Activated T-cell treated with anti-CD3 and anti-CD28 coated beads for 48 hours (primary cell): Measurements from ENCODE around the gene RIPK1.
"Not testable (repeated sequence)": the region's sequence is repeated elsewhere in the genome, so short reads cannot be mapped to it uniquely, and the experiment has no call there.

Source experiments
- DNase-seq: peaks from one replicate; pipeline ENCODE4 v3.0.0-alpha.2; 2020; ENCODE audit warnings: low read depth

The RIPK1 gene

DNA sequence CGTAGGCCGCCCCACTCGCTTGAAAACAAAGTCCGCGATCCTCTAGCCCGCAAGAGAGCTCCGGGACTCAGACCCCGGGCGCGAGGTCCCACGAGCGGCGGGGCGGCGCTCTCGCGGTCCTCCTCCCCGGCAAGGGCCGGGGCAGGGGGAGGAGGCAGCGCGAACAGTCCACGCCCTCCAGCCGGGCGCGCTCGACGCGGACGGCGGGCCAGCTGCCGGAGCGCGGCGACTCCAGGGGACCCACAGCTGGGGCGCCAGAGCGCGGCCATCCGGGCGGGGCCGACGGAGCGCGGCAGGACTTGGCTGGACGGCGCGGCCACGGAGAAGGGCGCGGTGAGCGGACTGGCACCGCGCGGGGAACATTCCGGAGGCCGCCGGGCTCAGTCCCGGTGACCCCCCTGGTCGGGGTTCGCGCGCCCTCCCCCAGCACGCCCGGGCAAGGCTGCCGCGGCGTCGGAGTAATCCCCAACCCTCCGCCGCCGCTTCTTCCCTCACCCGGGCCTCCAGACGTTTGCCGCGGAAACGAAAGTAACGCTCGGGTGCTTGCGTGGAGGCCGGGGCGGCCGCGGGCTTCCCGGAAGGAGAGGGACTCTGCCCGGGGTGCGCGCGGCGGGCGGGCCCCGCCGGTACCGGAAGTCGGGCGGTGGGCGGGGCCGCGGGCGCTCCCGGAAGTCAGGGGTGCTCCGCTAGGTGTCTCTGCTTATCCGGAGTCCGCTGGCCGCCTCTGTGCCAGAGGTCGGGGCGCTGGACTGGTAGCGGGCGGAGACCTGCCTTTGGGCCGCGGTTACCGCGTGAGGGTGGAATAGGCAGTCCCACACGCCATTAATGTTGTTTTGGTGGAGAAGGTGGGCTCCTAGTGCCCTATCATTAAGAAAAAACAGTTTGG is at the start of gene RIPK1:
Gene RIPK1, plus strand, starts transcription at position 166 of the 886 bp plus-strand sequence. CDS start 8,330 bp downstream, outside the sequence.
- peak; percentile 96 for DNase-seq

DNA sequence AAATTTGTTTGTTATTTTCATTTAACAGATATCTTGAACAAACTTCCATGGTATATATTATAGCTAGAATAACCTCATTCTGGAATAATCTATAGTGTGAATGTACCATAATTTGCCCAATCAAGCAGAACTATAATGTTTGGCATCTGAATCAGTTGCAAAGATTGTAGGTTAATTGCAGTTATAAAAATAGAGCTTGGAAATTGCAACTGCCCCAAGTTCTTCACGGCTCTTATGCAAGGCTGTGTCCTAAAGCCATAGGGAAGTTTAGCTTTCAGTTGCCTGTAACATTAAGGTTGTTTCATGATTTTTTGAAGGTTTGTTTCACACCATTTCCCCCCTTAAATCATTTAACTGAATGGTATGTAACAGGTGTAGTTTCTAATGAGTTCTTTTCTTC is 49.2 kb upstream of the RIPK1 start:
- no peak for DNase-seq

DNA sequence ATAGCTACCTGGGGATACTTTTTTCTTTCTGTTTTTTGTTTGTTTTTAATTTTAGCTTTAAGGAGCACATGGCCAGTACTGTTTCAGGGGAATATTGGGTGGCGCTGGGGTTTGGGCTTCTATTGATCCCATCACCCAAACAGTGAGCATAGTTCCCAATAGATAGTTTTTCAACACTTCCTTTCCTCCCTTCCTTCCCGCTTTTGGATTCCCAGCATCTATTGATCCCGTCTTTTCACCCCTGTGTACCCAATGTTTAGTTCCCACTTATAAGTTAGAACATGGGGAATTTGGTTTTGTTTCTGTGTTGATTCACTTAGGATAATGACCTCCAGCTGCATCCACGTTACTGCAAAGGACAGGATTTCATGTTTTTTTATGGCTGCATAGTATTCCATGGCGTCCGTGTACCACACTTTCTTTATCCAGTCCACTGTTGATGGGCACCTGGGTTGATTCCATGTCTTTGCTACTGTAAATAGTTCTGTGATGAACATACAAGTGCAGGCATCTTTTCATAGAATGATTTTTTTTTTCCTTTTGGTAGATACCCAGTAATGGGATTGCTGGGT is 48.5 kb upstream of the RIPK1 start:
- DNase-seq, result no peak

DNA sequence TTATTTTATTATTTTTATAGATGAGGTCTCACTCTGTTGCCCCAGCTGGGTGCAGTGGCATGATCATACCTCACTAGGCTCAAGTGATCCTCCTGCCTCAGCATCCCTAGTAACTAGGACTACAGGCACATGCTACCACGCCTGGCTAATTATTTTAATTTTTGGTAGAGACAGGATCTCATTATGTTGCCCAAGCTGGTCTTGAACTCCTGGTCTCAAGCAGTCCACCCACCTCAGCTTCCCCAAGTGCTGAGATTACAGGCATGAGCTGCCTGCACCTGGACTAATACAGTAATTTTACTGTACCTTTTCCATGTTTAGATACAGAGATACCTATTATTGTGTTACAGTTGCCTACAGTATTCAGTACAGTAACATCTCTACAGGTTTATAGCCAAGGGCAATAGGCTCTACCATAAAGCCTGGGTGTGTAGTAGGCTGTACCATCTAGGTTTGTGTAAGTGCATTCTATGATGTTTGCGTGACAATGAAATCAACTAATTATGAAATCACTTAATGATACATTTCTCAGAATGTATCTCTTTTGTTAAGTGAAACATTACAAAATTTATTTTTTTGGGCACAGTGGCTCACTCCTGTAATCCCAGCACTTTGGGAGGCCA is 47.2 kb upstream of the RIPK1 start:
- not testable (repeated sequence) for DNase-seq

DNA sequence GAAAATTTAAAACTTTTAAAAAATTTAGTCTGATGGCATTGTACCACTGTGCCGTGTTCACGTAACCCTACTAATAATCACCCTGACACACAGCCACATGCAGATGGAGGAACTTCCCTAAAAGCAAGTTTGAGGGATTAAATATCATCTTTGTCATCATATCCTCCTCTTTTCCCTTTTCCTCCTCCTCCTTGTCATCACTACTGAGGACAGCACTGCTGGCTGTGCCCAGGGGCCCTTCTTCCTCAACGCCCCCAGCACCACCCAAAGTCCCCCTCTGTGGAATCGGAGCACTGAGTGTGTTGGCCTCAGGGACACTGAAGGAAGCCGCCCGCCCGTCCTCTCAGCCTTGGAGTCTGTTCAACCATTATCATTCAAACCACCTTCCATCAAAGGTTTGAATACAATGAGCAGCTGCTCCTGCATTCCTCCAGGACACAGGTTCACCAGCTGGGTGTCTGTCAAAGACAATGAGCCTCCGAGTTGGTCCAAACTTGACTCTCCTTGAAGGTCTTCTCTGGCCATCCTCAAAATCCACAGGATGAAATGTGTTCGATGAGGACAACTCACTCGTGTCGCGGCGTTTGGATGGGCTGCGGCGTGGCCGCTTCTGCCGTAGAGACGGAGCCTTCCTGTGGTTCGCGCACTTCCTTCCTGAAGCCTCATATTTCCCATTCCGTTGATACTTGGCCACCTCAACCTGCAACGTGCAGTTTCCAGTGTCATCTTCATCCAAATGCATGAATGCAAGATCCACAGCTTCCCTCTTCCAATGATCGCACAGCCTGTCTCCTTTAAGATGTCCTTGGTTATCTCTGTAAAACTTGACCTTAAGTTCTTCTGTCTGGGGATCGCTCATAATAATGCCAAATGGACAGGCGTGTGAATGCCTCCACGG is 45.3 kb upstream of the RIPK1 start:
- peak; percentile 25 for DNase-seq

DNA sequence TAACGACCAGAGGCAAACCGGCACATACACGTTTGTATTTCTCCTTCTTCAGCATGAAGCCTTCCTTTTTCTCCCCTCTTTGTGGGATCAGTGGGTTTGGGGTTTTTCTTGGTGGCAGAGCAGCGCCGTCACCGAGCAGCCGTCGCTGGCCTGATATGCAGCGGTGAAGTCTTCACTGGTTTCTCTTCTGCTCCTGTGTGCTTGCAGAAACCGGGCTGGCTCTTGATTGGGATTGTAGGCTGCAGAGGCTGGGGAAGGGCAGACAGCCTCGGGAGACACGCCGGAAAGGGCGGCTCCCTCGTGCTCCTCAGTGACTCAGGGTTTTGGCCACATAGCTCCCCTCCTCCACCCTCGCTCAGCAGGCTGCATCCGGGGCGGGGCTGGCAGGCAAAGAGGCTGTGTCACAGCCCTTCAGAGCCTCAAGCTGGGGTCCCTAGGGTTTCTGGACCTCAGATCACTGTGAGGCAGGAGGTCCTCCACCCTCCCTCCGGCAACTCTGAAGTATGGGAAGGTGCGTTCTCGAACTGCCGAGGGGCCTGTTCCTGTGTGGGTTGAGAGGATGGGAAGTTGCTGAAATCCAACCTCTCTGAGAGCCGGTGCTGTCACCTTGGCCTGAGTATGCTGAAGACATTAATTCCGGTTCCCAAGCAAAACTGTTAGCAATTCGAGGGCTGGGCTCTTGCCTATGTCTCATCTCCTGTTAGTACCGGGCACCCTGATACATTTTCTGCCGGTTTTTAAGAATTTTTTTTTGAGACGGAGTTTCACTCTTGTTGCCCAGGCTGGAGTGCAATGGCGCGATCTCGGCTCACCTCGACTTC is 44.4 kb upstream of the RIPK1 start:
- DNase-seq, result peak; percentile 89

DNA sequence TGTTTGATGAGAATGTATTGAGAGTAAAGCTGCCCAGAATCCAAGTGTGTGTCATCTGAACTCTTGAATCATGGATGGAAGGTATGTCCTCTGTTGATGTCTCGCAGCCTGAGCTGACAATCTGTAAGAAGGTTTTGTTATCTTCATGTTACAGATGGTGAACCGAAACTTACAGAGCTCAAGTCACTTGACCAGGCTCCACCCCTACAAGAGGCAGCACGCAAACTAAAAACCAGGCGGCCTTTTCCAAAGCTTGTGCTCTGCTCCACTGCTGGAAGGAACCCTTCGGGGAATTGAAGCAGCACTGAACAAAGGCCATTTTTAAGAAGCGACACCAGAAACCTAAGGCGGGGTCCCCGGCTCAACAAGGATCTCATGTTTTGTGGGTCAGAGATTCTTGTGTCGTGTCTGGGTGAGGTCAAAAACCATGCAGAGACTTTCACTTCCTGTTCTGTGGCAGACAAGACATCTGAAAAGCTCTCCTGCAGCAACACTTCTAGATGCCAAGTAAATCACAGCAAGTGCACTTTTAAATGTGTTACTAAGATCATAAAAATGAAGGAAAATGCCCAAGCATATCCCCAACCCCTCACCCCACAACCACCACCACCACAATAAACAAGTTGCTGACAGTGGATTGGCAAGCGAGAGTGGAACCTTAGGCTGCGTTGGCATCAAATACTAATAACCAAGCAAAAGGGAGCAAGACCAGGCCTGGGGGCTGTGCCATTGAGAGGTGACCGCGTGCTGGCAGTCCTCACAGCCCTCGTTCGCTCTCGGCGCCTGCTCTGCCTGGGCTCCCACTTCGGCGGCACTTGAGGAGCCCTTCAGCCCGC is 41.3 kb upstream of the RIPK1 start:
- DNase-seq, result no peak

DNA sequence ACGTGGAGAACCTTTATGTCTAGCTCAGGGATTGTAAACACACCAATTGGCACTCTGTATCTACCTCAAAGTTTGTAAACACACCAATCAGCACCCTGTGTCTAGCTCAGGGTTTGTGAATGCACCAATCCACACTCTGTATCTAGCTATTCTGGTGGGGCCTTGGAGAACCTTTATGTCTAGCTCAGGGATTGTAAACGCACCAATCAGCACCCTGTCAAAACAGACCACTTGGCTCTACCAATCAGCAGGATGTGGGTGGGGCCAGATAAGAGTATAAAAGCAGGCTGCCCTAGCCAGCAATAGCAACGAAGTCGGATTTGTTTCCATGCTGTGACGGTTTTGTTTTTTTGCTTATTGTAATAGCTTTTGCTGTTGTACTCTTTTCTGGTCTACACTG is 40.1 kb upstream of the RIPK1 start:
- DNase-seq, result not testable (repeated sequence)

DNA sequence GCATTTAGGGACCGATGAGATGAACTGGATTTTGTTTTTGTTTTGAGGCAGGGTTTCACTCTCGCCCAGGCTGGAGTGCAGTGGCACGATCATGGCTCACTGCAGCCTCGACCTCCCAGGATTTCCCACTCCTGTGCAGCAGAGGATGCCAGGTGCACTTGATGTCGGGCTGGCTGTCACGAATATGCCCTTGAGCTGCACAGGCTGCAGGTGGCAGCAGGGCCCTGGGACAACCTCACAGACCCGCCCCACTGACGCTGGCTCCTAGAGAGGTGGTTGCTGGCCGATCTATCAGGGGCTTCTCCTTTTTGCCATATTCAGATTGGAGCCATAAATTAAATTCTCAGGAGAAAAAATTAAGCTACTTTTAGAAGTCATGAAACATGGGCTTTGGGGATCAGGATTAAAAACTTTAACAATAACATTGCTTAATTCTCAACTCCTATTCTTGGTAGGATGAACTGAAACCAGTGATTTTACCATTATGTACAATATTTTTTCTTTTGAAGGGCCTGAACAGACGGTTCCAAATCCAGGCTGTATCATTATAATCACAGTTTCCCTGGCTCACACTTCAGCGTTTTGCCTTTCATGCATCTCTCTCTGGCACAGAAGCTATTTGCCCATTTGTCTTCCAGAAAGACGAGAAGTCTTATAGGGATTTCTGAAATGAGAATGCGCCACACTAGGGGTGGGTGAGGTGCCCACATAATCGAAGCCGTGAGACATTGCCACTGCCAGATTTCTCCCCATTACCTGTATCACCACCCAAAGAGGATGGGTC is 36.2 kb upstream of the RIPK1 start:
- no peak for DNase-seq

DNA sequence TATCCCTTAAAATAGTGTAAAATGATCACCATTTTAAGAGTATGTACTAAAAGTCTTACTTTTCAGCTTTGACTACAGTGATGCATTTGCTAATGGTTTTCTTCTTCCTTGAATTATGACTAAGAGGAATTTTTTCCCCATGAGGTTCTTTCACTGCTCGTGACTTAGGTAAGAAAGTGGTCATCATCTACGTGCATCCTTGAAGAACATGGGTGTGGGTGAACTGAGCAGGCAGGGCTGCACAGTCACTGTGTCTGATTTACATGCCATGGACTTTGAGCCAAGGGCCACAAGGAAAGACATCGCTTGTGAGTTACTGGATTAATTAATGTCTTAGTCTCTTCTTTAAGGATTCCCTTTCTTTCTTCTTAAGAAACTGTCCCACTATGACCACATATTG is 35.3 kb upstream of the RIPK1 start:
- no peak for DNase-seq

DNA sequence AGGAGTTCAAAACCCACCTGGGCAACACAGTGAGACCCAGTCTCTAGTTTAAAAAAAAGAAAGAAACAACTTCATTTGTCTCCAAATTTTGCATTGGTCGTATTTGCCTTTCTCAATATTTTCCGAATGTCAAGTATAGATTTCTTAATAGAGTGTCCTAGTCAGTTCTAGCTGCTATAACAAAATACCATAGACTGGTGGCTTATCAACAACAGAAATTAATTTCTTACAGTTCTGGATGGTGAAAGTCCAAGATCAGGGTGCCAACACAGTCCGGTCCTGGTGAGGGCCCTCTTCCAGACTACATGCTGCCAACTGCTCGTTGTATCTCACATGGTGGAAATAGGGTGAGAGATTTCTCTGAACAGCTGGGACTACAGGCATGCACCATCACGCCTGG is 34.6 kb upstream of the RIPK1 start:
- no peak for DNase-seq

DNA sequence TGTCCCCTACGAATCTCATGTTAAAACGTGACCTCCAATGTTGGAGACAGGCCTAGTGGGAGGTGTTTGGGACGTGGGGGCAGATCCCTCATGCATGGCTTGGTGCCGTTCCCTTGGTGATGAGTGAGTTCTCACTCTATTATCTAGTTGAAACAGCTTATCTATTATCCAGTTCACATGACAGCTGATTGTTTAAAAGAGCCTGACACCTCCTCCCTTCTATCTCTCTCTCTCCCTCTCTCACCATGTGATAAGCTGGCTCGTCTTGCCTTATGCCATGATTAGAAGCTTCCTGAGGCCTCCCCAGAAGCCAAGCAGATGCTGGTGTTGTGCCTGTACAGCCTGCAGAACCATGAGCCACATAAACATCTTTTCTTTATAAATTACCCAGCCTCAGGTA is 32.9 kb upstream of the RIPK1 start:
- DNase-seq, result no peak

DNA sequence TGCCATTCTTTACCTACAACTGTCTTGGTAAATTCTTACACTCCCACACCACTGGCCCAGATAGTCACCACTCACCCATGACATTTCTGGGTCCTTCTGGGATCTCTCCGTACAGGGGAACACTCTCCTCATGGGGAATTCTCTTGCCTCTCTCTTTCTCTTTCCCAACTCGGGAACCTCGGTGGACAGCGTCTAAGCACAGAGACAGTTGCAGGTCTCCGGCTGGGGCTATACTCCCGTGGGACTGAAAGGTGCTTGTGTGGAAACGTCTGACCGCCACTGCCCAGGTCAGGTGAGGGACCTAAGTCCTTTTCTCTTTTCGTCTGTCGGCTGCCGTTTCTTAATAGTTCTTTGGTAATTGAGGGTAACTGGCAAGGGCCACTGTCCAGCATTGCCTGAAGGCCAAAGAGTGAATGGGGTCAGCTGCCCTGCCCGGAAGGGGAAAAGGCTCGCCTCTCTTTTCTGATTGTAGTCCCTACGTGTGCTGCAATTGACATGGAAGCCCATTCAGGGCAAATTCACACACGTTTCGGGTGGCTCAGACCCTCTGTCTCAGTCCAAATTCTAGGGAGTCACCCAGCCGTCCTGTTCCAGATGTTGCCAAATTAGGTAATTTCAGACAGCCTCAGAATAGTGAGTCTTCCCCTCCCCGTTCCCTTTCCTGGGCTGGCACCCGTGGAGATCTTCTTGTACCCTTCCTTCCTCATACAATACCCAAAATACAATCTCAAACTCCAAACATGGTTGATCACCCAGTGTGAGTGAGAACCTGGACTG is 31.2 kb upstream of the RIPK1 start:
- no peak for DNase-seq

DNA sequence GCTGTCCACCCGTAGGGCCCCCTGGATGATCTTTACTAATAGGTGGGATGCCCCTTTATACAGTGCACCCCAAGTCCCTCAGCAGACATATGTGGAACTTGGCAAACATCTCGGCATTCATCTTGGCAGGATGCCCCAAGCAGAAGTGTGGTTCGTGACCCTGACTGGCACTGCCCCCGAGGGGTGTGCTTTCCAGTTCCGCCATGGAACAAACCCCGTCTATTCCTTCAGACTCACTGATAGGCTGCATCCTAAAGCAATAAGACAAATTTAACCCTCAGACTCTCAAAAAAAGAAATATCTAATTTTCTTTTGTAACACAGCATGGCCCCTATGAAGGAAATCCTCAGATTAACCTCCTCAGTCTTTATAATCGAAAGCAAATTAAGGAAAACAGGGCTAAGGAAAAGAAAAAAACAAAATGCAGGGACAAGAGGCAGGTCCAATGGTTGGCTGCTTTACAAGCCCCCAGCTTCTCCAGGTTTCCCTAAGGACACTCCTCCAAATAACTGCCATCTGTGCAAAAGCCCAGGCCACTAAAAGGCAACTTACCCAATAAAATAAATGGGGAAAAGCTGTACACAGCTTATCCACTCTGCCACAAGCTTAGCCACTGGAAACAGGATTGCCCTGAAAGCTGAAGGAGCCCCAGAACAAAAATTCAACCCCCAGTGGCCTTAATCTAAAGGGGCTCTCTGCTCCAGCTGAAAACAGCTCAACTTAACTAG is 30.5 kb upstream of the RIPK1 start:
- DNase-seq, result no peak

DNA sequence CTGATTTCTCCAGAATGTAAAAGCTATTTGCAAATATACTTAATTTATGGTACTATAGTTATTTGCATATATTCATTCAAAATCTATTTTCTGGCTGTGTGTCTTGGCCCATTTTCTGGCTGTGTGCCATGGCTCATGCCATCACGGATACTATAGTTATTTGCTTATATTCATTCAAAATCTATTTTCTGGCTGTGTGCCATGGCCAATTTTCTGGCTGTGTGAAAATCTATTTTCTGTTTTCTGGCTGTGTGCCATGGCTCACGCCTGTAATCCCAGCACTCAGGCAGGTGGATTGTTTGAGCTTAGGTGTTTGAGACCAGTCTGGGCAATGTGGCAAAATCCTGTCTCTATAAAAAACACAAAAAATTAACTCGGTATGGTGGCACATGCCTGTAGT is 28.9 kb upstream of the RIPK1 start:
- no peak for DNase-seq

DNA sequence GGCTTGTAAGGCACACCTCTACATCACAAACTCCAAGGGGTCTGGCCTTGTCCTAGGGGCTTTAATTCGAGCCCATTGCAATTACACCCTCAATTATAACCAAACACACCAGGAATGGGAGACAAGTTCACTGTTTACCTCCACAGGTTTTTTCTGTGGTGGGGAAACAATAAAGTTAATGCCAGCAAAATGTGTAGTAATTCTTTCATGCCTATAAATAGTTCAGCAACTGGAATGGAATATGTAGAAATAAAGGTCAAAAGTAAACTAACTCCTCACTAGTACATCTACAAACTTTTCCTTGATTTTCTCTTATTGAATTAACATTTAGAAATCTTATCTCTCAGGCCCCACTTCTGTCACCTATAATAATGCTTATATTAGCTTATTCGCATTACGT is 27.1 kb upstream of the RIPK1 start:
- no peak for DNase-seq

DNA sequence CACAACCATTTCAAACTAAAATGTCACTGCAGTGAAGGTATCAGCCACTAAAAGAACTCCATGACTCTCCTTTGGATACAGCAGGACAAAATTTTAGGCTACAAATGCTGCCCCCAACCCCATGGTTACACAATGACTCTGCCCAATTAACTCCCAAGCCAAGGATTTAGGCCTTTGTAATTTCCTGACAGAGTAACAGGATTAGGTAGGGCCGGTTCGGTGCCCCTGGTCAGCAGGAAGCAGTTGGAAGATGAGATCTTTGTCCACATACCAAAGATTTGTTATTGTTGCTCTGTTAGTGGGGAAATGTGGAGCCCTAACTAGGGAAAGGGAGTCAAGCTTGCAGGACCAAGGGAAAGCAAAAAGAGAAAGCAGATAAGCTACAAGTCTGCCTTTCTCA is 26.7 kb upstream of the RIPK1 start:
- DNase-seq, result no peak

DNA sequence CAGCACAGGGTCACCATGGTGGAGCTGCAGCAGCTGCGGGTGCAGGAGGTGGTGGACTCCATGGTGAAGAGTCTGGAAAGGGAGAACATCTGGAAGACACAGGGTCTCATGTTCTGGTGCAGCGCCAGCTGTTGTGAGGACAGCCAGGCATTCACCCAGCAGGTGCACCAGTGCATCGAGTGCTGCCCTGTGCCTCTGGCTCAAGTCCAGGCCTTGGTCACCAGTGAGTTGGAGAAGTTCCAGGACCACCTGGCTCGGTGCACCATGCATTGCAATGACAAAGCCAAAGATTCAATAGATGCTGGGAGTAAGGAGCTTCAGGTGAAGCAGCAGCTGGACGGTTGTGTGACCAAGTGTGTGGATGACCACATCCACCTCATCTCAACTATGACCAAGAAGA is 22.9 kb upstream of the RIPK1 start:
- no peak for DNase-seq
